Tibial artery (tissue), 4 donors: Measurements from ENCODE around the gene LRRC18.

ENCODE experiments used
- DNase-seq, 2 donors: peaks; one replicate each; pipeline ENCODE4 v3.0.0-alpha.2; 2019
- H3K27ac ChIP-seq, 2 donors: fragments of 200-600 bp; sonication (generic) in 1 of 2; 1 replicate in 1 of 2; 2 replicates in 1 of 2; pipeline ENCODE4 v1.5.1; 2018 to 2019; ENCODE audit warnings: mild to moderate bottlenecking in 1 of 2
- H3K27me3 ChIP-seq, 2 donors: fragments of 200-600 bp; sonication (generic) in 1 of 2; one replicate each; pipeline versions ENCODE4 v1.5.1 to v1.6.0; 2016 to 2019
- H3K36me3 ChIP-seq, 3 donors: fragments of 200-600 bp; sonication (generic) in 2 of 3; one replicate each; pipeline ENCODE4 v1.5.1; 2016 to 2019; ENCODE audit warnings: mild to moderate bottlenecking in 2 of 3
- H3K4me1 ChIP-seq, 4 donors: fragments of 200-600 bp; sonication (generic) in 2 of 4; 1 replicate in 3 of 4; 2 replicates in 1 of 4; pipeline ENCODE4 v1.5.1; 2016 to 2019
- H3K4me3 ChIP-seq, 2 donors: fragments of 200-600 bp; sonication (generic) in 1 of 2; 1 replicate in 1 of 2; 2 replicates in 1 of 2; pipeline ENCODE4 v1.5.1; 2018 to 2019; ENCODE audit warnings: mild to moderate bottlenecking in 2 of 2
- H3K9me3 ChIP-seq, 3 donors: fragments of 200-600 bp; sonication (generic) in 1 of 3; one replicate each; pipeline ENCODE4 v1.5.1; 2016 to 2019
- intact Hi-C: fragments of 100-400 bp; cut with DNase I; formaldehyde crosslinking; loops from one replicate; pipeline ENCODE4 v1.15.0; 2023; ENCODE audit warnings: low total_unique reads
- TF ChIP-seq, protein P1 (sequence below), 2 experiments: fragments of 200-600 bp in 1 of 2; fragments of 450-650 bp in 1 of 2; IDR thresholded peaks; one replicate each; pipeline ENCODE4 v1.5.1; 2017 to 2019; ENCODE audit warnings: antibody characterized with exemption in 2 of 2, mild to moderate bottlenecking in 1 of 2, moderate library complexity in 1 of 2

The LRRC18 gene

DNA sequence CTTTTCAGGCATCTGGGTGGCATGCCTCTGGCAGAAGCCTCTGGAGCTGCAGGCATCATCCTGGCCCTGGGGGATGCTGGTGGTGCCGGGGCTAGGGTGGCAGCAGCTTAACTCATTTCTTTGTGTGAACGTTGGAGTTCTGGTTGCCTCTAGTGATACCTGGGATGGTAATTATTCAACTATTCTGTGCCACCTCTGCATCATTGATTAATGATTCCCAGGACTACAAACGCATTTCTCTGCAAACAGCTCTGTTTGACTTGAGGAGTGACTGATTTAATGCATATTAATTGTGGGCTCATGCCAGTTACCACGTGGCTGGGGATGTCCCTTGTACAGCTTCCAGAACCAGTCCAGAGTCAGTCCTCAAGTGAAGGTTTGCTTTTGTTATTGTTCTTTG lies 55.9 kb downstream of the LRRC18 start:
- H3K9me3 ChIP-seq: no peaks in the 10 kb centered on the region
- no peaks in the 10 kb centered on the region for H3K36me3 ChIP-seq
- TF ChIP-seq, protein P1, sequence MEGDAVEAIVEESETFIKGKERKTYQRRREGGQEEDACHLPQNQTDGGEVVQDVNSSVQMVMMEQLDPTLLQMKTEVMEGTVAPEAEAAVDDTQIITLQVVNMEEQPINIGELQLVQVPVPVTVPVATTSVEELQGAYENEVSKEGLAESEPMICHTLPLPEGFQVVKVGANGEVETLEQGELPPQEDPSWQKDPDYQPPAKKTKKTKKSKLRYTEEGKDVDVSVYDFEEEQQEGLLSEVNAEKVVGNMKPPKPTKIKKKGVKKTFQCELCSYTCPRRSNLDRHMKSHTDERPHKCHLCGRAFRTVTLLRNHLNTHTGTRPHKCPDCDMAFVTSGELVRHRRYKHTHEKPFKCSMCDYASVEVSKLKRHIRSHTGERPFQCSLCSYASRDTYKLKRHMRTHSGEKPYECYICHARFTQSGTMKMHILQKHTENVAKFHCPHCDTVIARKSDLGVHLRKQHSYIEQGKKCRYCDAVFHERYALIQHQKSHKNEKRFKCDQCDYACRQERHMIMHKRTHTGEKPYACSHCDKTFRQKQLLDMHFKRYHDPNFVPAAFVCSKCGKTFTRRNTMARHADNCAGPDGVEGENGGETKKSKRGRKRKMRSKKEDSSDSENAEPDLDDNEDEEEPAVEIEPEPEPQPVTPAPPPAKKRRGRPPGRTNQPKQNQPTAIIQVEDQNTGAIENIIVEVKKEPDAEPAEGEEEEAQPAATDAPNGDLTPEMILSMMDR (IDR thresholded peaks at IDR 0.05): no peak
- no peaks in the 10 kb centered on the region for H3K4me1 ChIP-seq
- H3K27me3 ChIP-seq: no peaks in the 10 kb centered on the region
- no peak overlapping the region for H3K27ac ChIP-seq
- DNase-seq: no peak
- H3K4me3 ChIP-seq: no peak overlapping the region
- intact Hi-C loops: no loop called here

DNA sequence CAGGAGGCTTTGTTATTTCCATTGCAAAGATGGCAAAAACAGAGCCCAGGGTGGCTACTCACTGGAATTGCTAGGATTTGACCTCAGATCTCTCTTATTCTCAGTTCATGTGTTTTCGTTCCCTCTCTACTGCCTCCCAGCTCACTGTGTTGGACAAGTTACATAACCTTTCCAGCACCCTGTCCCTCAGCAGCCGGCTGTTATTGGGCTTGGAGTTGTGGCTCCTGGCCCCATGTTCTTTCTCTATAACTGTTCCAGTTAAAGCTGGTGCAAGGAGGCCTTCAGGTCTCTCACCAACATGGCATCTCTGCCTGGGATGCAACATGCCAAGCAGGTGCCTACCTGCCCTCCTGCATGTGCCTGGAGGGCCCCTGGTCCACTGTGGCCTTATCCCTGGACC lies 56.8 kb downstream of the LRRC18 start:
- H3K9me3 ChIP-seq: no peaks in the 10 kb centered on the region
- H3K4me1 ChIP-seq: no peaks in the 10 kb centered on the region
- H3K4me3 ChIP-seq: no peak overlapping the region
- TF ChIP-seq, protein P1 (IDR thresholded peaks at IDR 0.05): no peak
- no peak overlapping the region for H3K27ac ChIP-seq
- intact Hi-C loops: no loop called here
- no peaks in the 10 kb centered on the region for H3K27me3 ChIP-seq
- DNase-seq: no peak
- no peaks in the 10 kb centered on the region for H3K36me3 ChIP-seq

DNA sequence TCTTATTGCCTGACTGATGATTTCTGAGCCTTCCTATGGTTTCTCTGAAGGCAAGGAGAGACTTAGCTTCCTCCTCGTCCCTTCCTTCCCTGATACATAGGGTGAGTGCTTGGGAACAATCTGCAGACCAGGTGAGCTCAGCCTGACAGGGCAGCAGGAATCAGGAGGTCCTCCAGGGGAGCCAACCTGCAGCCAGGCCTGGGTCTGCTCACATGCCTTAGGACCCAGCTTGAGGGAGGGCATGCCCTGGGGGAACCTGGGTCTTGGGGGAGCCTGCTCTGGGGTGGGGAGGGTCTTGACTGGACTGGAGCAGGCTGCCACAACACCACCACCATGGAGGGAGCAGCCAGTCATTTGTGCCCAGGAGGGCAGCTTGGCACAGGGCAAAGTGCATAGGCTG lies 57.7 kb downstream of the LRRC18 start:
- no peaks in the 10 kb centered on the region for H3K4me1 ChIP-seq
- intact Hi-C loops: no loop called here
- TF ChIP-seq, protein P1 (IDR thresholded peaks at IDR 0.05): no peak
- no peak overlapping the region for H3K4me3 ChIP-seq
- DNase-seq: no peak
- no peaks in the 10 kb centered on the region for H3K27me3 ChIP-seq
- H3K9me3 ChIP-seq: no peaks in the 10 kb centered on the region
- no peak overlapping the region for H3K27ac ChIP-seq
- no peaks in the 10 kb centered on the region for H3K36me3 ChIP-seq

DNA sequence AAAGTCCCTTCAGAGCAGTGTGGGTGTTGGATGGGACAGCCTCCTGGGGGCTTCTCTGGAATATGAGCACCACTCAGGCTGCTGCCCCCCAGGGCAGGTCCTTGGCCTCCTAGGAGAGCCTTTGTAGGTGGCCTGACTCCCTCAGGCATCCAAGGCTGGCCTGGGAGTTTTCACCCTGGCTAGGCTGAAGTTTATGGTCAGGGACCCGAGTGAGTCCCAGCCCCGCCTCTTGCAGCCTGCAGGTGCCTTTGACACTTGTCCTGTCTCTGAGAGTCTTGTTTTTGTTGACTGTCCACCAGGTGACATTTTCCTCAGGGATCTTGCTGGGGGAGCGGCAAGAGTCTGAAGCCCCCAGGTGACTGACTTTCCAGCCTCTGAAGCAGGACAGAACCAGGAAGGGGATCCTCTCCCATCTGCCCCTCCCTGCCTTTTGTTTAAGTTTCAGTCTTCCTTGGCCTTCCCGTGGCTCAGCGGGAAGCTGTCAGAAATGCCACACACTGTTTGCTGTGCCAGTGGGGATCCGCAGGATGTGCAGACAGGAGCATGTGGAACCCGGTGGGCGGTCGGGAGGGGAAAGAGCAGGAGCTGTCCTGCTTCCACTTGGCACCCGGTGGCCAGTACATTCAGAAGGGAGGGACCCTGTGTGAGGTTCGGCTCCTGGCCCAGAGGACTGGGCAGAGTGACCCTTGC lies 59.5 kb downstream of the LRRC18 start:
- H3K36me3 ChIP-seq: no peaks in the 10 kb centered on the region
- H3K27me3 ChIP-seq: no peaks in the 10 kb centered on the region
- no peaks in the 10 kb centered on the region for H3K9me3 ChIP-seq
- TF ChIP-seq, protein P1 (IDR thresholded peaks at IDR 0.05): no peak
- no peak overlapping the region for H3K27ac ChIP-seq
- H3K4me3 ChIP-seq: no peak overlapping the region
- no peaks in the 10 kb centered on the region for H3K4me1 ChIP-seq
- intact Hi-C loops: no loop called here
- no peak for DNase-seq

DNA sequence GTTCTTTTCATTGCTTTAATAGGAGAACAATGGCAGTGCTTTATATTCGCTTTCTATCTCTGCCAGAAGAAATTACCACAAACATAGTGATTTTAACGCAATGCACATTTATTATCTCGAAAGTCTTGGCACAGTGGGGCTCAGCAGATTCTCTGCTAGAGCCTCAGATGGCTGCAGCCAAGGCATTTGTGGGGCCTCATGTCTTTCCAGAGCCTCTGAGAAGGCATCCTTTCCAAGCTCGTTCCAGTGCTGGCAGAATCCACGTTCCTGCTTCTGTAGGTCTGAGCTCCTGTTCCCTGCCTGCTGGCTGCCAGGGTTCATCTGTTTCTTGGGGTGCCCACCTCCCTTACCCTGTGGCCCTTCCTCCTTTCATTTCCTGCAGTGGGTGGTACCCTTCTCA lies 60.2 kb downstream of the LRRC18 start:
- Histone ChIP-seq H3K9me3 (no peaks in the 10 kb centered on the region), H3K27me3 (no peaks in the 10 kb centered on the region), H3K36me3 (no peaks in the 10 kb centered on the region), H3K27ac (no peak overlapping the region), H3K4me3 (no peak overlapping the region), H3K4me1 (no peaks in the 10 kb centered on the region)
- no peak for DNase-seq
- TF ChIP-seq, protein P1 (IDR thresholded peaks at IDR 0.05): no peak
- intact Hi-C loops: no loop called here

DNA sequence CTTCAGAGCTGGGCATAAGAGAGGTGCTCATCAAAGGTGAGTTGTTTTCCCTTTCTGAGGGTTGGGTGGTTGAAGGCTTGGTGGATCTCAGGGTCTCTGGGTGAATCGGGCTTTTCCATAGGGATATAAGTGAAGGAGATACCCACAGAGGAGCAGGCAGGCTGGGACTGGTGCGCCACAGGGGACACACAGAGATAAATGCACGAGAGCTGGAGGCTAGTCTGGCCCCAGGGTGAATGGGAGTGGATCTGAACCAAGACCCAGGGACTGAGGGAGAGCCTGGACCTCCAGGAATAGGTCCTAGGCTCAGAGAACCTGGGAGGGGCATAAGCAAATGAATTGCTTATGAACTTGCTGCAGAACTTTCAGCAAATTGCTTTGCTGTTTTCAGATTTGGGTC lies 61.5 kb downstream of the LRRC18 start:
- no peaks in the 10 kb centered on the region for H3K27me3 ChIP-seq
- H3K4me3 ChIP-seq: no peak overlapping the region
- H3K4me1 ChIP-seq: no peaks in the 10 kb centered on the region
- intact Hi-C loops: no loop called here
- DNase-seq: no peak
- TF ChIP-seq, protein P1 (IDR thresholded peaks at IDR 0.05): no peak
- no peak overlapping the region for H3K27ac ChIP-seq
- H3K9me3 ChIP-seq: no peaks in the 10 kb centered on the region
- no peaks in the 10 kb centered on the region for H3K36me3 ChIP-seq
